IMR-90 (cell line): Measurements from ENCODE around the gene MAPKAPK2. TPM values are rescaled to one million over a fixed set of nuclear protein-coding genes. Genes with fewer than 3 reads are reported as not detected.
A peak's percentile ranks its signal among the peaks of the same experiment; 100 is the strongest.

Source experiments
- ATAC-seq: fragments of 200-7000 bp; cut with Tn5 transposase; 2 replicates; pipeline ENCODE4 v1.9.1; 2020; ENCODE audit warnings: low read depth, mild to moderate bottlenecking, moderate library complexity
- BruUV-seq: library from RNA; stranded (reverse); fragments of 400-500 nt; replicated peaks from 2 replicates; lab custom pipeline; 2021; lab: Mats Ljungman, UMichigan
- CTCF ChIA-PET: fragments of 300-600 bp; formaldehyde crosslinking; extraction: SDS; loops from one replicate; lab custom pipeline; 2021; ENCODE audit warnings: antibody characterized with exemption; lab: Yijun Ruan, JAX
- POLR2A ChIA-PET: fragments of 300-600 bp; sonication (Branson Sonifier 250); formaldehyde crosslinking; loops from one replicate; lab custom pipeline; 2022; ENCODE audit warnings: antibody characterized with exemption; ENCODE audit not compliant: unreplicated experiment; lab: Charles Lee
- DNase-seq: peaks from one replicate; pipeline ENCODE4 v3.0.0; 2013
- H2AFZ ChIP-seq: replicated peaks from 2 replicates; pipeline ENCODE3; 2013; ENCODE audit warnings: low read length, mild to moderate bottlenecking; ENCODE audit not compliant: poor library complexity
- H2AK5ac ChIP-seq: 2 replicates; pipeline ENCODE4 v1.6.1; 2013; ENCODE audit warnings: low read depth, low read length, inconsistent platforms
- H2AK9ac ChIP-seq: replicated peaks from 2 replicates; pipeline ENCODE3; 2013; ENCODE audit warnings: mild to moderate bottlenecking, low read depth, low read length, moderate library complexity; ENCODE audit not compliant: poor library complexity
- H2BK120ac ChIP-seq: 2 replicates; pipeline ENCODE4 v1.6.1; 2013; ENCODE audit warnings: low read depth, low read length, inconsistent platforms
- H2BK15ac ChIP-seq: 3 replicates; pipeline ENCODE4 v1.6.1; 2013; ENCODE audit warnings: low read depth, low read length, inconsistent platforms
- H2BK20ac ChIP-seq: 2 replicates; pipeline ENCODE4 v1.6.1; 2013; ENCODE audit warnings: low read depth, mild to moderate bottlenecking, inconsistent platforms, low read length, moderate library complexity
- H2BK5ac ChIP-seq: 2 replicates; pipeline ENCODE4 v1.6.1; 2013; ENCODE audit warnings: mild to moderate bottlenecking, low read depth, low read length, inconsistent platforms; ENCODE audit not compliant: poor library complexity, severe bottlenecking
- H3K14ac ChIP-seq: replicated peaks from 2 replicates; pipeline ENCODE4 v1.6.1; 2013; ENCODE audit warnings: low read depth, low read length, inconsistent platforms
- H3K18ac ChIP-seq: 2 replicates; pipeline ENCODE4 v1.6.1; 2013; ENCODE audit warnings: low read depth, low read length, control low read depth
- H3K23ac ChIP-seq: 2 replicates; pipeline ENCODE4 v1.6.1; 2013; ENCODE audit warnings: low read depth, low read length, inconsistent platforms
- H3K27ac ChIP-seq: 2 replicates; pipeline ENCODE4 v1.5.1; 2013; ENCODE audit warnings: mild to moderate bottlenecking, control low read depth, low read length; ENCODE audit not compliant: insufficient read depth
- H3K27me3 ChIP-seq: 2 replicates; pipeline ENCODE4 v1.6.1; 2013; ENCODE audit warnings: low read length; ENCODE audit not compliant: control insufficient read depth, insufficient read depth
- H3K36me3 ChIP-seq: 2 replicates; pipeline ENCODE4 v1.6.1; 2013; ENCODE audit warnings: low read length, mixed read lengths; ENCODE audit not compliant: control insufficient read depth, insufficient read depth
- H3K4ac ChIP-seq: 2 replicates; pipeline ENCODE4 v1.6.1; 2013; ENCODE audit warnings: low read depth, low read length, inconsistent platforms
- H3K4me1 ChIP-seq: 2 replicates; pipeline ENCODE4 v1.6.1; 2013; ENCODE audit warnings: low read length, mixed read lengths; ENCODE audit not compliant: control insufficient read depth, insufficient read depth
- H3K4me2 ChIP-seq: 2 replicates; pipeline ENCODE4 v1.6.1; 2013; ENCODE audit warnings: low read depth, mild to moderate bottlenecking, control low read depth, low read length, moderate library complexity
- H3K4me3 ChIP-seq: 2 replicates; pipeline ENCODE4 v1.5.1; 2013; ENCODE audit warnings: low read depth, mild to moderate bottlenecking, control low read depth, low read length, moderate library complexity; ENCODE audit not compliant: insufficient read depth
- H3K56ac ChIP-seq: 2 replicates; pipeline ENCODE4 v1.6.1; 2013; ENCODE audit warnings: low read length, inconsistent platforms; ENCODE audit not compliant: insufficient read depth; ENCODE audit errors: extremely low read depth
- H3K79me1 ChIP-seq, 2 experiments: 2 replicates each; pipeline ENCODE4 v1.6.1; 2013; ENCODE audit warnings: low read length in 2 of 2, inconsistent platforms in 1 of 2, low read depth in 1 of 2
- H3K9ac ChIP-seq: 2 replicates; pipeline ENCODE4 v1.6.1; 2013; ENCODE audit warnings: low read depth, low read length, control low read depth
- H3K9me1 ChIP-seq: 2 replicates; pipeline ENCODE4 v1.6.1; 2013; ENCODE audit warnings: low read length, inconsistent platforms; ENCODE audit not compliant: insufficient read depth
- H3K9me3 ChIP-seq: 2 replicates; pipeline ENCODE4 v1.6.1; 2013; ENCODE audit warnings: low read length; ENCODE audit not compliant: control insufficient read depth, insufficient read depth
- H4K20me1 ChIP-seq: 2 replicates; pipeline ENCODE4 v1.6.1; 2013; ENCODE audit warnings: low read length, inconsistent platforms; ENCODE audit not compliant: insufficient read depth
- H4K5ac ChIP-seq: 2 replicates; pipeline ENCODE4 v1.6.1; 2013; ENCODE audit warnings: mild to moderate bottlenecking, low read depth, low read length, control low read depth
- H4K8ac ChIP-seq, 2 experiments: 2 replicates each; pipeline ENCODE4 v1.6.1; 2013; ENCODE audit warnings: low read depth in 2 of 2, low read length in 2 of 2, control low read depth in 1 of 2, inconsistent platforms in 1 of 2
- H4K91ac ChIP-seq: 2 replicates; pipeline ENCODE4 v1.6.1; 2013; ENCODE audit warnings: low read depth, low read length, inconsistent platforms; ENCODE audit not compliant: insufficient read depth
- CEBPB ChIP-seq: IDR thresholded peaks from 2 replicates; pipeline ENCODE4 v1.6.1; 2012; ENCODE audit warnings: low read depth, low read length, improper control_type of control experiment
- CHD1 ChIP-seq: IDR thresholded peaks from 2 replicates; pipeline ENCODE4 v1.6.1; 2012; ENCODE audit warnings: low read depth, low read length, improper control_type of control experiment
- MAFK ChIP-seq: IDR thresholded peaks from 2 replicates; pipeline ENCODE4 v1.6.1; 2012; ENCODE audit warnings: low read depth, low read length, improper control_type of control experiment
- MAZ ChIP-seq: IDR thresholded peaks from 2 replicates; pipeline ENCODE4 v1.6.1; 2012; ENCODE audit warnings: low read depth, mild to moderate bottlenecking, low read length, improper control_type of control experiment, moderate library complexity, borderline replicate concordance
- MXI1 ChIP-seq: IDR thresholded peaks from 2 replicates; pipeline ENCODE4 v1.6.1; 2012; ENCODE audit warnings: low read depth, mild to moderate bottlenecking, low read length, moderate library complexity, borderline replicate concordance
- NFE2L2 ChIP-seq: fragments of 150-350 bp; IDR thresholded peaks from 2 replicates; pipeline ENCODE4 v1.6.1; 2016; ENCODE audit warnings: low read depth, mild to moderate bottlenecking, low read length
- RAD21 ChIP-seq: IDR thresholded peaks from 2 replicates; pipeline ENCODE4 v1.6.1; 2012; ENCODE audit warnings: low read length, improper control_type of control experiment
- RCOR1 ChIP-seq: IDR thresholded peaks from 2 replicates; pipeline ENCODE4 v1.6.1; 2012; ENCODE audit warnings: mild to moderate bottlenecking, low read length, improper control_type of control experiment; ENCODE audit not compliant: insufficient replicate concordance
- RFX5 ChIP-seq: IDR thresholded peaks from 2 replicates; pipeline ENCODE4 v1.8.0; 2012; ENCODE audit warnings: low read depth, mild to moderate bottlenecking, low read length, moderate library complexity
- SMC3 ChIP-seq: fragments of 150-350 bp; IDR thresholded peaks from 2 replicates; pipeline ENCODE4 v1.6.1; 2016; ENCODE audit warnings: low read depth, mild to moderate bottlenecking, antibody characterized with exemption, low read length, moderate library complexity
- WGBS, 2 experiments: methylation state at CpG; one replicate each; pipeline versions ENCODE4 v1.1.5 to v1.1.7; 2013; ENCODE audit warnings: missing lambda C conversion rate in 2 of 2; ENCODE audit not compliant: insufficient read length in 1 of 2; ENCODE audit errors: extremely low coverage in 2 of 2; 5-methylcytosine and 5-hydroxymethylcytosine counted together
- dilution Hi-C: fragments of 300-500 bp; cut with HindIII; formaldehyde crosslinking; loops from one replicate; pipeline ENCODE4 v1.14.3; 2018; ENCODE audit warnings: low sequenced_read_pairs; ENCODE audit not compliant: unreplicated experiment
- in situ Hi-C: fragments of 300-500 bp; cut with MboI; formaldehyde crosslinking; loops from 3 replicates; pipeline ENCODE4 v1.14.3; 2019; ENCODE audit warnings: low sequenced_read_pairs, inconsistent platforms, mixed read lengths
- intact Hi-C: fragments of 100-400 bp; cut with micrococcal nuclease; formaldehyde crosslinking; loops from 2 replicates; pipeline ENCODE4 v1.10.0; 2022
- polyA plus RNA-seq, 3 experiments: library from polyadenylated mRNA; depleted of rRNA; stranded (reverse); fragments of >200 nt; gene quantifications; 2 replicates each; pipeline ENCODE4 v1.2.3, GENCODE V29; 2012; ENCODE audit warnings: low replicate concordance in 1 of 3
- total RNA-seq: library from RNA; depleted of rRNA; stranded (reverse); fragments of >200 nt; gene quantifications from 2 replicates; pipeline ENCODE4 v1.2.3, GENCODE V29; 2012
- TF ChIP-seq, protein P1 (sequence below): fragments of 150-350 bp; IDR thresholded peaks from 2 replicates; pipeline ENCODE4 v1.6.1; 2016; ENCODE audit warnings: low read depth, mild to moderate bottlenecking, low read length, moderate library complexity, borderline replicate concordance
- TF ChIP-seq, protein P2 (sequence below): conservative IDR thresholded peaks from 2 replicates; pipeline ENCODE4 v1.5.1; 2012; ENCODE audit warnings: mild to moderate bottlenecking, low read depth, low read length, improper control_type of control experiment

Gene MAPKAPK2
- total and polyA plus RNA-seq, 2 of the 4 experiments (the other 2 are of a cell fraction): 56.5 to 66.4 TPM

DNA sequence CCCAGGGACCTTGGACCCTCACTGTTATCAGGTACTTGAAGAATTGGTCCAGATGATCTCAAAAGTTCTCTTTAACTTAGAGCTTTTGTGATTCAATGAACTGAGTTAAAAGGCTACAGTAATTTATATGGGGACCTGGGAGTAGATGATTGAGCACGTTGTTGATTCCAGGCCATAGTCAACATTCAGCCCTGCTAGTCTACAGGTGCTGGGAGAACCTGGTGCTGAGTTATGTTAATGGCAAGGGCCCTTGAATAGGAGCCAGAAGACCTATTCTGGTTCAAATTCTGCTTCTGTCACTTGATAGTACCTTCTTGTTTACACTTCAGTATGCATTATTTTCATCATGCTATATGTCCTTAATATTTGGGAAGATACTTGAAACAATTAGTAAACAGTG is 38.2 kb upstream of the MAPKAPK2 start:
- Histone ChIP-seq H2BK5ac (no peak overlapping the region), H2BK120ac (0 out of 2 replicates have a peak overlapping the region, but pooled peaks have one; percentile 27), H3K4me3 (no peak overlapping the region), H2BK15ac (no peak overlapping the region), H4K5ac (no peak overlapping the region), H3K27ac (no peak overlapping the region), H4K91ac (no peak overlapping the region), H3K18ac (peak overlapping the region; percentile 18; the same call in 1 of the 2 replicates), H2AK9ac (no peak overlapping the region), H2BK20ac (no peak overlapping the region), H4K20me1 (no peaks in the 10 kb centered on the region; the same call in 1 of the 2 replicates), H3K79me1 (peaks cover 10 to 26% of the 10 kb centered on the region in 2 experiments; a peak in 3 of 4 replicates), H3K4me2 (no peak overlapping the region), H3K9ac (no peak overlapping the region), H3K23ac (no peak overlapping the region), H2AK5ac (no peak overlapping the region), H2AFZ (no peak overlapping the region), H3K9me3 (no peaks in the 10 kb centered on the region), H3K56ac (no peak overlapping the region), H3K27me3 (no peaks in the 10 kb centered on the region), H3K9me1 (no peaks in the 10 kb centered on the region), H3K14ac (no peak overlapping the region), H4K8ac (no peak overlapping the region), H3K4me1 (peaks cover 2% of the 10 kb centered on the region; the same call in 1 of the 2 replicates), H3K36me3 (peaks cover 14% of the 10 kb centered on the region), H3K4ac (no peak overlapping the region)
- no peak for ATAC-seq
- POLR2A ChIA-PET: no interaction called here
- TF ChIP-seq RFX5: no peak
- no peak for TF ChIP-seq MAFK
- no peak for TF ChIP-seq NFE2L2
- TF ChIP-seq CEBPB: no peak
- TF ChIP-seq, protein P1, sequence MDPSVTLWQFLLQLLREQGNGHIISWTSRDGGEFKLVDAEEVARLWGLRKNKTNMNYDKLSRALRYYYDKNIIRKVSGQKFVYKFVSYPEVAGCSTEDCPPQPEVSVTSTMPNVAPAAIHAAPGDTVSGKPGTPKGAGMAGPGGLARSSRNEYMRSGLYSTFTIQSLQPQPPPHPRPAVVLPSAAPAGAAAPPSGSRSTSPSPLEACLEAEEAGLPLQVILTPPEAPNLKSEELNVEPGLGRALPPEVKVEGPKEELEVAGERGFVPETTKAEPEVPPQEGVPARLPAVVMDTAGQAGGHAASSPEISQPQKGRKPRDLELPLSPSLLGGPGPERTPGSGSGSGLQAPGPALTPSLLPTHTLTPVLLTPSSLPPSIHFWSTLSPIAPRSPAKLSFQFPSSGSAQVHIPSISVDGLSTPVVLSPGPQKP: no peak
- TF ChIP-seq, protein P2, sequence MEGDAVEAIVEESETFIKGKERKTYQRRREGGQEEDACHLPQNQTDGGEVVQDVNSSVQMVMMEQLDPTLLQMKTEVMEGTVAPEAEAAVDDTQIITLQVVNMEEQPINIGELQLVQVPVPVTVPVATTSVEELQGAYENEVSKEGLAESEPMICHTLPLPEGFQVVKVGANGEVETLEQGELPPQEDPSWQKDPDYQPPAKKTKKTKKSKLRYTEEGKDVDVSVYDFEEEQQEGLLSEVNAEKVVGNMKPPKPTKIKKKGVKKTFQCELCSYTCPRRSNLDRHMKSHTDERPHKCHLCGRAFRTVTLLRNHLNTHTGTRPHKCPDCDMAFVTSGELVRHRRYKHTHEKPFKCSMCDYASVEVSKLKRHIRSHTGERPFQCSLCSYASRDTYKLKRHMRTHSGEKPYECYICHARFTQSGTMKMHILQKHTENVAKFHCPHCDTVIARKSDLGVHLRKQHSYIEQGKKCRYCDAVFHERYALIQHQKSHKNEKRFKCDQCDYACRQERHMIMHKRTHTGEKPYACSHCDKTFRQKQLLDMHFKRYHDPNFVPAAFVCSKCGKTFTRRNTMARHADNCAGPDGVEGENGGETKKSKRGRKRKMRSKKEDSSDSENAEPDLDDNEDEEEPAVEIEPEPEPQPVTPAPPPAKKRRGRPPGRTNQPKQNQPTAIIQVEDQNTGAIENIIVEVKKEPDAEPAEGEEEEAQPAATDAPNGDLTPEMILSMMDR: no peak
- TF ChIP-seq MAZ: no peak
- TF ChIP-seq RCOR1: no peak
- no peak for TF ChIP-seq CHD1
- no peak for TF ChIP-seq MXI1
- no peak for TF ChIP-seq RAD21
- TF ChIP-seq SMC3: no peak
- BruUV-seq: no TSS peak
- CTCF ChIA-PET: interaction anchor here (0.8 to 1.6 kb wide), 3 partner anchors 17 to 34 kb away, joined by 3 to 6 read pairs (median 5); partner anchors contain the start of gene EIF2D
- in situ Hi-C loops: no loop called here
- WGBS, 2 experiments: 67% methylated on average over 1 of the region's 1 CpG; no CpG with 5 or more reads in 1 of the 2 experiments
- dilution Hi-C loops: no loop called here
- intact Hi-C loops: no loop called here
- DNase-seq: no peak
